HG03175 (cell line): ENCODE results near the gene ANKRD24.
"Not testable (repeated sequence)": the region's sequence is repeated elsewhere in the genome, so short reads cannot be mapped to it uniquely, and the experiment has no call there.

Experiments used
- ATAC-seq: cut with Tn5 transposase; IDR thresholded peaks from one replicate; pipeline ENCODE4 v1.9.1; 2021; ENCODE audit warnings: mild to moderate bottlenecking, moderate library complexity; ENCODE audit not compliant: unreplicated experiment

ANKRD24 gene

GRCh38 chr19:4229179-4229931 lies 46.9 kb downstream of the ANKRD24 start, which contains the start of gene EBI3:
EBI3 (plus strand) TSS chr19:4229523; CDS start chr19:4229551, 28 bp downstream.
- ATAC-seq: peak; percentile 70

GRCh38 chr19:4230237-4230636 lies 47.7 kb downstream of the ANKRD24 start:
- ATAC-seq: not testable (repeated sequence)

GRCh38 chr19:4231521-4231920 lies 49.0 kb downstream of the ANKRD24 start:
- ATAC-seq: not testable (repeated sequence)

- not testable (repeated sequence) for ATAC-seq
Observed at GRCh38 chr19:4232139-4232538, 49.6 kb downstream of the ANKRD24 start.

- ATAC-seq: no peak
Observed at GRCh38 chr19:4232614-4233281, 50.3 kb downstream of the ANKRD24 start.

GRCh38 chr19:4233282-4233853 lies 50.9 kb downstream of the ANKRD24 start:
- ATAC-seq: no peak

GRCh38 chr19:4234142-4234861 lies 51.8 kb downstream of the ANKRD24 start:
- no peak for ATAC-seq

GRCh38 chr19:4234862-4235201 lies 52.3 kb downstream of the ANKRD24 start:
- ATAC-seq: no peak

GRCh38 chr19:4237510-4237909 lies 55.0 kb downstream of the ANKRD24 start:
- not testable (repeated sequence) for ATAC-seq

- ATAC-seq: no peak
Observed at GRCh38 chr19:4238831-4239230, 56.3 kb downstream of the ANKRD24 start.

- no peak for ATAC-seq
Observed at GRCh38 chr19:4241824-4242430, 59.4 kb downstream of the ANKRD24 start.

GRCh38 chr19:4245938-4246337 lies 63.4 kb downstream of the ANKRD24 start:
- not testable (repeated sequence) for ATAC-seq

- peak; percentile 88 for ATAC-seq
Observed at GRCh38 chr19:4246767-4247593, 64.5 kb downstream of the ANKRD24 start, which contains the start of gene YJU2. YJU2 (plus strand) TSS chr19:4247080; CDS start chr19:4247147, 67 bp downstream.

GRCh38 chr19:4256563-4256962 lies 74.1 kb downstream of the ANKRD24 start:
- no peak for ATAC-seq

GRCh38 chr19:4257025-4257424 lies 74.5 kb downstream of the ANKRD24 start:
- ATAC-seq: no peak

- ATAC-seq: no peak
Observed at GRCh38 chr19:4258181-4258580, 75.7 kb downstream of the ANKRD24 start.

- no peak for ATAC-seq
Observed at GRCh38 chr19:4260613-4261191, 78.2 kb downstream of the ANKRD24 start.

GRCh38 chr19:4264812-4265211 lies 82.3 kb downstream of the ANKRD24 start:
- no peak for ATAC-seq

- no peak for ATAC-seq
Observed at GRCh38 chr19:4266253-4267000, 83.9 kb downstream of the ANKRD24 start.
